ENCODE measurements around the gene FZR1. TPM values are rescaled to one million over a fixed set of nuclear protein-coding genes. Genes with fewer than 3 reads are reported as not detected.

FZR1 gene
- total RNA-seq, 2 donors from 2014 or later = 29.0 to 29.5 TPM

DNA sequence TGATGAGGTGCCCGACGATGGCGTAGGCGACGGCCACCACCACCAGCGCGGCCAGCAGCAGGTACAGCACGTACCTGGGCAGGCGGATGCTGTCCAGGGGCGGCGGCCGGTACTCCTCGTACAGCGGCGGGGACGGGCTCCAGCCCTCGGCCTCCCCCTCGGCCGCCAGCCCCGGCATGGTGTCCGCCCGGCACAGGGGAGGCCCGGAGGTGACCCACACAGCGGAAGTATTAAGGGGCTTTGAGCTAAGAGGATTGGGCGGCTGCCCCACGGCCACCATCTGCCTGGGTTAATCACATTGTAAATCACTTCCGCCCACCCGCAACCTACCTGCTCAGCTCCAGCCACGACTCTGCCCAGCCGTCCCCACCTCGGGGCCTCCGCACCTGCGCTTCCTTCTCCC lies 22.9 kb upstream of the FZR1 start, which contains the start of gene SMIM44:
SMIM44 (minus strand) TSS at position 216 of the 403 bp plus-strand sequence; CDS start at position 178, 38 bp downstream.
- intact Hi-C loops (cut with DNase I) = no loop called here
- no peak for DNase-seq (ENCODE audit: low spot score)

DNA sequence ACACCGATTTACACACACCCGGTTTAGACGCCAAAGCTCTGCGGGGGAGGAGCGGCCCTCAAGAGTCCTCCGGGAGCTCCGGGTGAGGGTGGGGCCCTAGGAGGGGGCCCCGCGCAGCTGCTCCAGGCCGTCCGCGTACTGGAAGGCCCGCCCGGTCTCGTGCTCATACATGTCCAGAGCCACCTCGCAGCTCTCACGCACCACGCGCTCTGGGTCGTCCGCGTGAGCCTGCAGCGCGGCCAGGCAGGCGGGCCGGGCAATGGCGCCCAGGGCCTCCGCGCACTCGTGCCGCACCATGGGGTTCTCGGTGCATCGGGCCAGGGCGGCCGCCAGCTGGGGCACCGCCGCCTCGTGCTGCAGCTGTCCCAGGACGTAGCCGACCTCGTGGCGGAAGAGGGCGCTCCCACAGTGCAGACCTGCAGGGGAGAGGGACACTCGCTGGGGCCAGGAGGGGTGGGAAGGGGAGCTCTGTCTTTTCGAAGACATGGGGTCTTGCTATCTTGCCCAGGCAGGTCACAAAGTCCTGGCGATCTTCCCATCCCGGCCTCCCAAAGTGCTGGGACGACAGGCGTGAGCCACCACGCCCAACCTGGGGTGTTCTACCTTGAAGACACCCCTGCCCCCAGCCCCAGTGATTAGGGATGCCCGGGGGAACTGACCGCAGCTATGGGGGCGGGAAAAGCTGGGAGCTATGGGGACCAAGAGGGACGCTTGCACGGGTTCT lies 14.6 kb upstream of the FZR1 start:
- DNase-seq (ENCODE audit: low spot score) = no peak
- intact Hi-C loops (cut with DNase I) = no loop called here

DNA sequence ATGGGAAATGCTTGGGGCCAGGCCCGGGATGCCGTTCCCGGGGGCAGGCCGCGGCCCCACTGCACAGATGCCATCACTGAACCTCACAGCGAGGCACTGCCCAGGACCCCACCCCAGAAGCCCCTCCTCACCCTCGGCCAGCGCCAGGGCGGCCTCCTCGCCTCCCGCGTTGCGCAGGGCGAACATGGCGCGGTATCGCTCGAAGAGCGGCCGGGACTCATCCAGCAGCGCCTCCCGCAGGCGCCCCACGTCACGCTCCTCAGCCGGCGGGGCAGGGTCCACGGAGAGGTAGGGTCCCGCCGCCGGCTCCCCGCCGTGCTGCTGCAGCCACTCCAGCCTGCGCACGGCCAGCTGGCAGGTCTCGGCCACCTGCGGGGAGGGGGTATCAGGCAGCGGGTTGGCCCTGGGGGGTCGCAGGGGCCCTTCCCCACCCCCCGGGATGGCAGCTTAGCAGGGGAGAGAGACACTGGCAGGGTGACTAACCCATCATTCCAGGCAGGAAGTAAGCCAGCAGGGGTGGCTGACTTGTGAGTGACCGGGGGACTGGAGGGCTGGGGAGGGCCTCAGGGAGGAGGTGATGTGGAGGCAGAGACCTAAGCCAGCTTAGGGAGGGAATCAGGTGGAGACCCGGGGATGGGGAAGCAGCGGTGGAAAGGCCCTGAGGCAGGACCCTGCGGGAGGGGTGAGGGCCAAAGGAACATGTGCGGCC lies 13.8 kb upstream of the FZR1 start:
- no peak for DNase-seq (ENCODE audit: low spot score)
- intact Hi-C loops (cut with DNase I) = no loop called here

DNA sequence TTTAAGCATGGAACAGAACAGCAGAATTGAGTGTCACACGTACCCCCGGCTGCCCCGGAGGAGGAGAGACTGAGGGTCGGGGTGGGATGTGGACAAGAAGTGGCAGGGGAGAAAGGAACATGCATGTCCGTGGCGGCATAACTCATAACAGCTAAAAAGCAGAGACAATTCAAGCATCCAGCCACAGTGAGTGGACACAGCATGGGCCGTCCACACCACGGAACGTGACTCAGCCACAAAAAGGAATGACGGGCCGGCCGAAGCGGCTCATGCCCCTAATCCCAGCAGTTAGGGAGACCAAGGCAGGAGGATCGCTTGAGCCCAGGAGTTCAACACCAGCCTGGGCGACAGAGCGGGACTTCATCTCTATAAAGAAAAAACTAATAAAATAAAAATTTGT lies 13.2 kb upstream of the FZR1 start:
- intact Hi-C loops (cut with DNase I) = no loop called here
- no peak for DNase-seq (ENCODE audit: low spot score)

DNA sequence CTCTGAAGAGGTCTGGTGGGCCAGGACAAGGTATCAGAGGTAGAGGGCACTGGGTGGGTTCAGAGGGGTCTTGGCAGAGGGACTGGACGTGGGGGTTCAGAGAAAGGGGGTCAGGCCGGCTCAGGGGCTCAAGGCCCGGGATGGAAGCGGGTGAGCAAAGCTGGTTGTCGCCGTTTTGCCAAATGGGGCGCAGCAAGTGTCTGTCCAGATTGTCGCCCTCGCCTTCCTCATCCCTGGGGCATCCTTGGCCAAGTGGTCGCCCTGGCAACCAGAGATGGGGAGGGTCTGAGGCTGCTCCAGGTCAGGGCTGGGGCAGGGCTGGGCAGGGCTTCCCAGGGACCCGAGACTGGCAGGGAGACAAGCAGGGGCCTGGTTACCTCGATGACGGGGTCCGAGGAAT lies 12.5 kb upstream of the FZR1 start:
- intact Hi-C loops (cut with DNase I) = no loop called here

DNA sequence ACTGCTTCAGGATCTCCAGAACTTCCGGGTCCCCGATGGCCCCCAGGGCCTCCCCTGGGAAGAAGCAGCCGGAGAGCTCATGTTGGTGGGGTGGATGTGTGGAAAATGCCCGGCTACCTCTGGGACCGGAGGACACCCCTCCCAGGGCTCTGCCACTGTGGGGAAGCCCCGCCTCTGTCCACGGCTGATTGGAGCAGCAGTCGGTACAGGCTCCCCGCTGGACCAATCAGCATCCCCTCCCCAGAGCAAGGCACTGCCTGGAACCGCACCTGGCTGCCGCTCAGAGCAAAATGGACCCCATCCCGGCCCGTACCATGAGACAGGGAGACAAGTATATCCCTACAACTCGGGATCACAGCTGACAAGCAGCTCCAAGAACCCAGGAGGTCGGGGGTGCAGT lies 12.1 kb upstream of the FZR1 start:
- intact Hi-C loops (cut with DNase I) = no loop called here

More for the DNA sequence above, 12.5 kb upstream of the FZR1 start:
- no peak for DNase-seq (ENCODE audit: low spot score)

DNA sequence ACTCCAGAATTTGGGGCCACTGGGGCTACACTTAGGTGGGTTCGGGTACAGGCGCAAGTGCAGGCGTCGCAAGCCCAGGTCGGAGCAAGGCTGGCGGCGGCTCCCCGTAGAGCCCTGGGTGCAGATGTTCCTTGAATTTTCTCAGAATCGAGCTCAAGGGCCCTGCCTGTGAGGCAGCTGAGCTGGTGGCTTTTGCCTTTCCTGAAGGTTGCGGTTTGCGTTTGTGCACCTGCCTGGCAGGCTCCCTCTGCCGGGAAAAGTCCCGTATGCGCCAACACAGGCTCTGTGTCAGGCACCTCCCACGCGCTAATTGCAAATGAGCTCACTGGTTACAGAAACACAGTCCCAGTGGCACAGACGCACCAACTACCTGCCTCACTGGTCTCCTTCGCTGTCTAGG lies 11.6 kb upstream of the FZR1 start:
- intact Hi-C loops (cut with DNase I) = no loop called here
- DNase-seq (ENCODE audit: low spot score) = no peak

More for the DNA sequence above, 12.1 kb upstream of the FZR1 start:
- no peak for DNase-seq (ENCODE audit: low spot score)

DNA sequence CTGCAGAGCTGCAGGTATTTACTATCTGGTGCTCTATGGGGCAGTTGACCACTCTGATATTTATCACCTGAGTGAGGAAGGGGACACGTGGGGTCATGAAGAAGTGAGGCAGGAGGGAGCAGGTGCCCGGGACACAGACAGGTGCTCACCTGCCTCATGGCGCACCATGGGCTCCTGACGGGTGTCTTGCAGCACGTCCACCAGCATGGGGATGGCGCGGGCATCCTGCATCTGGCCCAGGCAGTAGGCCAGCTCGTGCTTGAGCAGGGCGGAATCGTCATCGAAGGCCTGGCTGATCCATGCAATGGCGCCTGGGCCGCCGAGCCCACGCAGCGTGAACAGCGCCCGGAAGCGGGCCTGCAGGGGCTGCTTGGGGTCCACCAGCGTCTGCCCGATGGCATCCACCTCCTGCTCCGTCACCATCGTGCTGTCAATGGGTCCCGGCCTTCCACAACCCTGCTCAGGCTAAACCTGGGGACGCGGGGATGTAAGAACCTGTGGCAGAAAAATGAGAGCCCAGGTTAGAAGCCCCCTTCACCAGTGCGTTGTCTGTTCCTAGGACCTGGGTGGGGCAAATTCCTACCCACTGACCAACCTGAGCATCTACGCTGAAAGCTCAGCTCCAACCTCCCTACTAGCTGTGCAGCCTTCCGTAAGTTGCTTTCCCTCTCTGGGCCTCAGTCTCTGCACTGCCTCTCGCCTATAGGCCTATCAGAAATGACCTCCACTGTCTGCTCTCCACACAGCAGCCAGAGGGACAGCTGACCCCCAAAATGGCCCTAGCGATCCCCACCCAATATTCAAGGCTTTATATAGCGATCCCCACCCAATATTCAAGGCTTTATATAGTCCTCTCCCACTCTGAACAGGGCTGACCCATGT lies 9.5 kb upstream of the FZR1 start:
- intact Hi-C loops (cut with DNase I) = no loop called here
- no peak for DNase-seq (ENCODE audit: low spot score)

DNA sequence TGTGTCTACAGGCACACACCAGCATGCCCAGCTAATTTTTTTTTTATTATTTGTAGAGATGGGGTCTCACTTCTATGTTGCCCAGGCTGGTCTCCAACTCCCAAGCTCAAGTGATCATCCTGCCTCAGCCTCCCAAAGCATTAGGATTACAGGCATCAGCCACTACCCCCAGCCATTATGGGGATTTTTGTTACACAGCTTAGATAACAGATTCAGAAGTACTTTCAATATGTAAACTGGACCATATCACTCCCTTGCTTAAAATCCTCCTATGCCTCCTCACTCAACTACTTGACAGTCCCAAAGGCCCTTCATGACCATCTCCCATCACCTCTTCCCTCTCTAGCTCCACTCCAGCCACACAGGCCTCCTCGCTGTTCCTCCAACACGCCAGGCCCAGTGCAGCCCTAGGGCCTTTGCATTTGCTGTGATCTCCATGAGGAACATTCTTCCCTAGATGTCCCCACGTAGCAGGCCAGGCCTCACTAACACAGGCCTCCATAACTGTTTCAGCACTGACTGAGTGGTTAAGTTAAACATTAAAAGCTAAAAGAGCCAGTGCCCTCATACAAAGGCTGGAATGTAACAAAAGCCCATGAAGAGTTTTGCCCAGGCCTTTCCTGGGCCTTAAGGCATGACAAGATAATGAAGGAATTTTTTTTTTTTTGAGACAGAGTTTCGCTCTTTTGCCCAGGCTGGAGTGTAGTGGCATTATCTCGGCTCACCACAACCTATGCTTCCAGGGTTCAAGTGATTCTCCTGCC lies 8.2 kb upstream of the FZR1 start:
- intact Hi-C loops (cut with DNase I) = no loop called here
- DNase-seq (ENCODE audit: low spot score) = no peak

DNA sequence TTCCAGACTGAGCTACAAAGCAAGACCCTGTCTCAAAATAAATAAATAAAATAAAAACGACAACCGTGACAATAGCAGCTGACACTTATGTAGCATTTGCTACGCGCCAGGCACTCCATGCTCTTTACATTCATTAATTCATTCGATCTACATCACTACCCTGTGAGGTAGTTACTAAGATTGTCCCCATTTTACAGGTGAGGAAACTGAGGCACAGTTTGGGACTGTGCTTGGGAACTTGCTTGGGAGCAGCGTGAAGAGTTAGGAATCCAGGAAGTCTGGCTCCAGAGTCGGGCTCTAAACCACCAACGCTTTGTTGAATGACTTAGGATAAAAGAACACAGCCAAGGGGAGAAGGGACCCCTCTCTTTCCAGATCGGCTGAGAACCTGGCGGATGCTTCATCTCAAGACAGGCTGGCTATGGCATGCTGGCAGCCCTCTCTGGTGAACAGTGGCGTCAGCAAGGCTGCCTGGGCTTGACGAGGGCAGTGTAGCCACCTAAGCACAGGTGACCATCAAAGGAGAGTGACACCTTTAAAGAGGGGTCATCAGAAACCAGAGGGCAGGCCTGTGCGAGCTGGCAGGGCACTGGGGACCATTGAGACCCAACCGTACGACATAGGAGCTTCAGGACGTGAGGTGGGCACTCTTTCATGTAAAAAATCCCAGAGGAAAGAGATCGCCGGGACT lies 6.2 kb upstream of the FZR1 start:
- no peak for DNase-seq (ENCODE audit: low spot score)
- intact Hi-C loops (cut with DNase I) = no loop called here

DNA sequence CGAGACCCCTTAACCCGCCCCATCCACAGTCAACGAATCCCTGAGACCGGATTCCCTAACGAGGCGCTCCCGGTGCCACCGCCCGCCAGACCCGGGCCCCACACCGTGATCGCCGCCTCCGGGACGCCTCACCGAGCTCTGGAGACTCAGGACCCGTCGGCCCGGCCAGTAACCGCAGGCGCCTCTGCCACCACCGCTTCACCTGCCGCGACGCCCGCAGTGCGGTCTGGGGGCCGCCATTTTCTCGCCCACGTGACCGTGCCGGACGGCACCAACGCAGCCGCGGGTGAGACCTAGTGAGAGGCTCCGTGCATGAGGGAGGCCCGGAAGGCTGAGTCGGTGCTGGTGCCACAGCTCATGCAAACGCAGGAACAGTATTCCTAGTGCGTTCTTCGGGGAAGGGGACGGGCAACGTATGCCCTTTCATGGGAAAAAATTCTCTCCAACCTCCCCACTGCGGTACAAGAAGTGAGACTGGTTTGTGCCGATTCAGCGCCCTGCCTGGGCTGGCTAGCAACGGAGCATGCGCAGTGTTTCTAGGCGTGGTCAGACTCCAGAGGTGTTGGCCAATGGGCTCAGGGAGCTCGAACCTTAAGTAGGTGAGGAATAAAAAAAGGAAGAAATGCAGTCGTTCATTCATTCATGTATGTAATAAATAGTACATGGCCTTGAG lies 5.5 kb upstream of the FZR1 start, which contains the start of gene DOHH:
DOHH (minus strand) TSS at position 246 of the 673 bp plus-strand sequence. CDS start 3,860 bp downstream, outside the sequence.
- DNase-seq (ENCODE audit: low spot score) = peak; percentile 98
- intact Hi-C loops (cut with DNase I) = no loop called here

DNA sequence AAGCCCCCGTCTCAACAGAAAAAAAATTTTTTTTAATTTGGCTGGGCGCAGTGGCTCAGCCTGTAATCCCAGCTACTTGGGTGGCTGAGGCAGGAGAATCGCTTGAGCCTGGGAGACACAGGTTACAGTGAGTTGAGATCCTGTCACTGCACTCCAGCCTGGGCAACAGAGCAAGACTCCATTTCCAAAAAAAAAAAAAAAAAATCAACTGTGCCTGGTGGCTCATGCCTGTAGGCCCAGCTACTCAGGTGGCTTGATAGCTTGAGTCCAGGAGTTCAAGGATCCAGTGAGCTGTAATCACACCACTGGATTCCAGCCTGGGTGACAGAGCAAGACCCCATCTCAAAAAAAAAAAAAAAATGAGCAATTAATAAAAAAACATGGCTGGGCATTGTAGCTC lies 4.3 kb upstream of the FZR1 start:
- no peak for DNase-seq (ENCODE audit: low spot score)
- intact Hi-C loops (cut with DNase I) = no loop called here

DNA sequence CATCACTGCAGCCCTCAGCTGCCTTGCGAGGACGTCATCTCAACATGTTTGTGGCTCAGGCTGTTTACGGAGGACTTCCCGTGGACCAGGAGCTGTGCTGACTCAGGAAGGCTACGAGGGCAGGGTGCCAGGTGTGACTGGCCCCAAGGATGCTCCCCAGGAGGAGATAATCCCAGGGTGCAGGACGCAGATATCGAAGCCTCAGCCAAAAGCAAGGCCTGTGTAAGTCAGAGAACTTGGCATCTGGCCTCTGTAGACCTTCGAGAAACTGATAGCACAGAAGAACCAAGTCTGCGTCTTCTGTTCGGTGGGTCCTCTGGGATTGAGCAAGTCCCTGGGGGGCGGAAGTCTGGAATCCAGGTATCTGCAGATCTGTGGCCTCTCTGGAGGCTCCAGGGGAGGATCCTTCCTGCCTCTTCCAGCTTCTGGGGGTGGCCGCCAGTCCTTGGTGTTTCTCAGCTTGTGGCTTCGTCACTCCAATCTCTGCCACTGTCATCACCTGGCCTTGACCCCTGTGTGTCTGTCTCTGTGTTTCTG lies 3.0 kb upstream of the FZR1 start:
- DNase-seq (ENCODE audit: low spot score) = no peak
- intact Hi-C loops (cut with DNase I) = no loop called here

DNA sequence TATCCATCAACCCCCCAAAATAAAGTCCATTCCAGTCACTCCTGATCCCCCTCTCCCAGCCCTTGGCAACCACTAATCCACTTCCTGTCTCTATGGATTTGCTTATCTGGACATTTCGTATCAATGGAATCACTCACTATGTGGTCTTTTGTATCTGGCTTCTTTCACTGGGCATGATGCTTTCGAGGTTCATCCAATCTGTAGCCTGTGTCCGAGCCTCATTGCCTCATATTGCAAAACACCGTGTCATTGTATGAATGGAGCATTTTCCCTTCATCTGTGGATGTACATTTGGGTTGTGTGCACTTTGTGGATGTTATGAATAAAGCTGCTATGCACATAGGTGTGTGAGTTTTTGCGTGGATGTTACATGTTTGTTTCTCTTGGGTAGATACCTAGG lies 1.4 kb upstream of the FZR1 start:
- DNase-seq (ENCODE audit: low spot score) = no peak
- intact Hi-C loops (cut with DNase I) = no loop called here

DNA sequence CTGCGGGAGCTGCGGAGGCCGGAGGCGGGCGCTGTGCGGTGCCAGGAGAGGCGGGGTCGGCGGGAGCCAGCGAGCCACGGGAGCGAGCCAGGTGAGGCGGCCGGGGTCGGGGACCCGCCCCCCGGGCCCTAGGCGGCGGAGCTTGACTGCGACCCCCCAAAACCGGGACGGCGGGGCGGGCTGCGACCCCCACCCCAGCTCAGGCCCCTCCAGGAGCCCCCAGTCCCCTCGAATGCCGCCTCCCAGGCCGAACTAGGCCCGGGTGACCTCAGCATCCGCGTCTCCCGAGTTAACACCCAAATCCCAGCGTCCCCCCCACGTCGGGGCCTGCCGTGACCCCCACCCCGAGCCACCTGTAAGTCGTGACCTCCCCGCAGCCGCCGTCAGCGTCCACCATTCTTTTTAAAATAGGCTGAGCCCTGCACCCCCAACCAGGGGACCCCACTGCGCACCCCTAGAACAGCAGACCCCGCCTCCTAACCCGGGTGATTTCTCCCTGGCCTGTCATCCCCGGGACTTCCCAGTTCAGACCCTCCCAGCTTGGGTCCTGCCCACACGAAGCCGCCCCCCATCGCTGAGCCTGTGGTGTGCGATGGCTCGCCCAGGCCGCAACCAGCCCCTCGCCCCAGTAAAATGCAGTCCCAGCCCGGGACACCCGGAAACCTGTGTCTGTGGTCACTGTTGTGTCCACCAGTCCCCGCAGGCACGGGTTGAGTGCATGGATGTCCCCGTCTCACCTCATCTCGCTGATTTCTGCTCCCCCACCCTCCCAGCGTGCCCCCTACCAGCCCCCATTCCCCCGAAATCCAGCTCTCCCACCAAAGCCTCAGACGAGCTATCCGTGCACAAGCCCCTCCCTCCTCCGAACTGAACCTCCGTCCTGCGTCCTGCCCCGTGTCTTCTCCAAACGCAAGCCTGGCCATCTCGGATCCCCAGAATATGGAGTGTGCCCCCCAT lies 551 bp downstream of the FZR1 start:
- intact Hi-C loops (cut with DNase I) = no loop called here
- no peak for DNase-seq (ENCODE audit: low spot score)

DNA sequence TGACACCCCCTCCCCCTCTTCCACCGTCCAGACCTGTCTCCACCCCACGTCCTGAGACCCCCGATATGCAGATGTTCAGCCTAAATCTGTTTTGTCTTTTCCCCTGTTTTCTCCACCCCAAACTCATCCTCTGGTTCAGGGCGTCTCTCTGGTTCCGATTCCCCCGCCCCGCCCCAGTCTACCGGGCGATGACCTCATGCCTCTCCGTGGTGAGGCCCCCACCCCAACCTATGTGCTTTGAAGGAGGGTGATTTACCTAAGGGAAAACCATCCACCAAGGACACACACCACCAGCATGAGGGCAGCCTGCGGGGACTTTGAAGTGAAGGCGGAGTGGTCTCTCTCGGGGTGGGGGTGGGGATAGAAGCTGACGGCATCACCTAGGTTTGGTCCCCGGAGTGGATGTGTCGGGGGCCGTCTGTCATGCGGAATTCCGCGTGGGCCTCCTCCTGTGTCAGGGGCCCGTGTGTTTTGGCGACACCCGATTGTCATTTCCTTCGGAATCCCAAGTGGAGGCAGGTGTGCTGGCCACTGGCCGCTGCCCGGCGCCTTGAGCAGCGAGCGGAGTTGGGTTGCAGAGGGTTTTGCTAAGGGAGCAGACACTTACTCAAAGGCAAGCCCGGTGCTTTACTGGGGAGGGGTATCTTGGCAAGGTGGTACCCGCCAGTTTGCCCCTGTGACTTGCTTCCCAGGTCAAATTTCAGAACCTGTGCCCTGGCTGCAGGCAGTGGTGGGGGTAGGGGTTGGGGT lies 1.4 kb downstream of the FZR1 start:
- intact Hi-C loops (cut with DNase I) = no loop called here
- no peak for DNase-seq (ENCODE audit: low spot score)
